Activated naive CD8-positive, alpha-beta T cell (primary cell): ENCODE measurements around the gene DUSP12.

Experiments used
- H3K27ac Mint-ChIP-seq: one replicate; pipeline ENCODE4 v1.8.0; 2021; ENCODE audit warnings: mixed read lengths
- H3K27me3 Mint-ChIP-seq: one replicate; pipeline ENCODE4 v1.8.0; 2021; ENCODE audit warnings: mixed read lengths
- H3K36me3 Mint-ChIP-seq: one replicate; pipeline ENCODE4 v1.8.0; 2021; ENCODE audit warnings: mixed read lengths
- H3K4me1 Mint-ChIP-seq: one replicate; pipeline ENCODE4 v1.8.0; 2021; ENCODE audit warnings: low read depth, mixed read lengths
- H3K4me3 Mint-ChIP-seq: one replicate; pipeline ENCODE4 v1.8.0; 2021; ENCODE audit warnings: mild to moderate bottlenecking, mixed read lengths
- H3K9me3 Mint-ChIP-seq: one replicate; pipeline ENCODE4 v1.8.0; 2021; ENCODE audit warnings: low read depth, mixed read lengths

DUSP12 gene

GRCh38 chr1:161773791-161774190 is 24.2 kb downstream of the DUSP12 start:
- Mint-ChIP-seq H3K36me3 (peaks cover 2% of the 10 kb centered on the region), H3K4me3 (peak overlapping the region; percentile 9), H3K9me3 (no peaks in the 10 kb centered on the region), H3K27ac (no peak overlapping the region), H3K27me3 (no peaks in the 10 kb centered on the region), H3K4me1 (peaks cover 19% of the 10 kb centered on the region)

GRCh38 chr1:161777261-161777660 is 27.7 kb downstream of the DUSP12 start:
- Mint-ChIP-seq H3K27me3 (no peaks in the 10 kb centered on the region), H3K4me3 (no peak overlapping the region), H3K9me3 (no peaks in the 10 kb centered on the region), H3K27ac (no peak overlapping the region), H3K36me3 (peaks cover 2% of the 10 kb centered on the region), H3K4me1 (peaks cover 16% of the 10 kb centered on the region)

- Mint-ChIP-seq H3K9me3 (no peaks in the 10 kb centered on the region), H3K27me3 (no peaks in the 10 kb centered on the region), H3K4me3 (no peak overlapping the region), H3K27ac (no peak overlapping the region), H3K4me1 (peaks cover 11% of the 10 kb centered on the region), H3K36me3 (peaks cover 2% of the 10 kb centered on the region)
Observed at GRCh38 chr1:161778522-161778921, 28.9 kb downstream of the DUSP12 start.

GRCh38 chr1:161779393-161779792 is 29.8 kb downstream of the DUSP12 start:
- H3K27ac Mint-ChIP-seq: no peak overlapping the region

GRCh38 chr1:161781995-161782394 is 32.4 kb downstream of the DUSP12 start:
- Mint-ChIP-seq H3K4me1 (peaks cover 6% of the 10 kb centered on the region), H3K36me3 (peaks cover 14% of the 10 kb centered on the region), H3K9me3 (no peaks in the 10 kb centered on the region), H3K27ac (no peak overlapping the region), H3K27me3 (no peaks in the 10 kb centered on the region), H3K4me3 (no peak overlapping the region)

More at GRCh38 chr1:161779393-161779792, 29.8 kb downstream of the DUSP12 start:
- Mint-ChIP-seq H3K4me1 (peaks cover 5% of the 10 kb centered on the region), H3K36me3 (peaks cover 4% of the 10 kb centered on the region), H3K27me3 (no peaks in the 10 kb centered on the region), H3K9me3 (no peaks in the 10 kb centered on the region), H3K4me3 (no peak overlapping the region)

GRCh38 chr1:161782886-161783285 is 33.3 kb downstream of the DUSP12 start:
- H3K9me3 Mint-ChIP-seq: no peaks in the 10 kb centered on the region
- H3K4me3 Mint-ChIP-seq: no peak overlapping the region
- peaks cover 6% of the 10 kb centered on the region for H3K4me1 Mint-ChIP-seq
- peaks cover 14% of the 10 kb centered on the region for H3K36me3 Mint-ChIP-seq
- no peaks in the 10 kb centered on the region for H3K27me3 Mint-ChIP-seq
- no peak overlapping the region for H3K27ac Mint-ChIP-seq

GRCh38 chr1:161784968-161785367 is 35.4 kb downstream of the DUSP12 start:
- peaks cover 12% of the 10 kb centered on the region for H3K36me3 Mint-ChIP-seq
- no peaks in the 10 kb centered on the region for H3K9me3 Mint-ChIP-seq
- H3K4me1 Mint-ChIP-seq: peaks cover 2% of the 10 kb centered on the region
- H3K27ac Mint-ChIP-seq: peak overlapping the region; percentile 23
- H3K4me3 Mint-ChIP-seq: no peak overlapping the region
- no peaks in the 10 kb centered on the region for H3K27me3 Mint-ChIP-seq

- Mint-ChIP-seq H3K4me3 (no peak overlapping the region), H3K27me3 (no peaks in the 10 kb centered on the region), H3K27ac (no peak overlapping the region), H3K9me3 (no peaks in the 10 kb centered on the region), H3K36me3 (peaks cover 15% of the 10 kb centered on the region), H3K4me1 (peaks cover 2% of the 10 kb centered on the region)
Observed at GRCh38 chr1:161787355-161787754, 37.8 kb downstream of the DUSP12 start.

- no peaks in the 10 kb centered on the region for H3K27me3 Mint-ChIP-seq
- H3K27ac Mint-ChIP-seq: no peak overlapping the region
- H3K4me3 Mint-ChIP-seq: no peak overlapping the region
- no peaks in the 10 kb centered on the region for H3K9me3 Mint-ChIP-seq
- H3K4me1 Mint-ChIP-seq: peaks cover 5% of the 10 kb centered on the region
- peaks cover 21% of the 10 kb centered on the region for H3K36me3 Mint-ChIP-seq
Observed at GRCh38 chr1:161790587-161791317, 41.2 kb downstream of the DUSP12 start.

GRCh38 chr1:161791904-161792655 is 42.5 kb downstream of the DUSP12 start:
- Mint-ChIP-seq H3K4me3 (no peak overlapping the region), H3K9me3 (no peaks in the 10 kb centered on the region), H3K27me3 (no peaks in the 10 kb centered on the region), H3K36me3 (peaks cover 17% of the 10 kb centered on the region), H3K27ac (no peak overlapping the region), H3K4me1 (peaks cover 3% of the 10 kb centered on the region)

- Mint-ChIP-seq H3K36me3 (peaks cover 19% of the 10 kb centered on the region), H3K9me3 (no peaks in the 10 kb centered on the region), H3K27me3 (no peaks in the 10 kb centered on the region), H3K4me1 (peaks cover 3% of the 10 kb centered on the region), H3K27ac (no peak overlapping the region), H3K4me3 (no peak overlapping the region)
Observed at GRCh38 chr1:161792740-161793139, 43.2 kb downstream of the DUSP12 start.

- no peaks in the 10 kb centered on the region for H3K9me3 Mint-ChIP-seq
- H3K36me3 Mint-ChIP-seq: peaks cover 14% of the 10 kb centered on the region
- H3K4me3 Mint-ChIP-seq: no peak overlapping the region
- no peak overlapping the region for H3K27ac Mint-ChIP-seq
- peaks cover 3% of the 10 kb centered on the region for H3K4me1 Mint-ChIP-seq
- no peaks in the 10 kb centered on the region for H3K27me3 Mint-ChIP-seq
Observed at GRCh38 chr1:161799792-161800191, 50.2 kb downstream of the DUSP12 start.

- H3K27me3 Mint-ChIP-seq: no peaks in the 10 kb centered on the region
- no peak overlapping the region for H3K4me3 Mint-ChIP-seq
- peaks cover 19% of the 10 kb centered on the region for H3K36me3 Mint-ChIP-seq
- H3K9me3 Mint-ChIP-seq: no peaks in the 10 kb centered on the region
- no peak overlapping the region for H3K27ac Mint-ChIP-seq
- H3K4me1 Mint-ChIP-seq: peaks cover 9% of the 10 kb centered on the region
Observed at GRCh38 chr1:161801955-161802354, 52.4 kb downstream of the DUSP12 start.

- H3K9me3 Mint-ChIP-seq: no peaks in the 10 kb centered on the region
- no peaks in the 10 kb centered on the region for H3K27me3 Mint-ChIP-seq
- peaks cover 13% of the 10 kb centered on the region for H3K4me1 Mint-ChIP-seq
- no peak overlapping the region for H3K4me3 Mint-ChIP-seq
- no peak overlapping the region for H3K27ac Mint-ChIP-seq
- H3K36me3 Mint-ChIP-seq: peaks cover 13% of the 10 kb centered on the region
Observed at GRCh38 chr1:161803181-161803580, 53.6 kb downstream of the DUSP12 start.

GRCh38 chr1:161805399-161806197 is 56.0 kb downstream of the DUSP12 start:
- H3K27ac Mint-ChIP-seq: peak overlapping the region; percentile 71
- H3K27me3 Mint-ChIP-seq: no peaks in the 10 kb centered on the region
- H3K4me1 Mint-ChIP-seq: peaks cover 10% of the 10 kb centered on the region
- H3K9me3 Mint-ChIP-seq: peaks cover 8% of the 10 kb centered on the region
- H3K4me3 Mint-ChIP-seq: no peak overlapping the region
- H3K36me3 Mint-ChIP-seq: peaks cover 26% of the 10 kb centered on the region
